GM19239 (cell line): ENCODE data around the gene TMEM132D.
"Not testable (repeated sequence)": the region's sequence is repeated elsewhere in the genome, so short reads cannot be mapped to it uniquely, and the experiment has no call there.

Experiments
- DNase-seq: peaks from one replicate; pipeline ENCODE4 v3.0.0; 2011; ENCODE audit warnings: low spot score; ENCODE audit not compliant: insufficient read length
- FAIRE-seq: peaks from 2 replicates; lab custom pipeline; 2011; peaks lifted over from hg19 to GRCh38; lab: Jason Lieb, UNC

The TMEM132D gene

GRCh38 chr12:129551441-129551840 is 352.4 kb downstream of the TMEM132D start:
- DNase-seq = no peak
- FAIRE-seq = no peak

GRCh38 chr12:129550353-129550752 is 353.5 kb downstream of the TMEM132D start:
- no peak for DNase-seq
- no peak for FAIRE-seq

- DNase-seq = no peak
- FAIRE-seq = no peak
Measured at GRCh38 chr12:129549656-129550055, 354.2 kb downstream of the TMEM132D start.

- not testable (repeated sequence) for DNase-seq, FAIRE-seq
Measured at GRCh38 chr12:129549020-129549419, 354.8 kb downstream of the TMEM132D start.

GRCh38 chr12:129544716-129545115 is 359.1 kb downstream of the TMEM132D start:
- no peak for DNase-seq
- no peak for FAIRE-seq

GRCh38 chr12:129540954-129541353 is 362.9 kb downstream of the TMEM132D start:
- DNase-seq = no peak
- no peak for FAIRE-seq

GRCh38 chr12:129540249-129540648 is 363.6 kb downstream of the TMEM132D start:
- DNase-seq (no peak), FAIRE-seq (no peak)

GRCh38 chr12:129538724-129539335 is 365.0 kb downstream of the TMEM132D start:
- not testable (repeated sequence) for DNase-seq, FAIRE-seq

GRCh38 chr12:129538137-129538536 is 365.7 kb downstream of the TMEM132D start:
- DNase-seq = no peak
- FAIRE-seq = no peak

- FAIRE-seq (no peak), DNase-seq (no peak)
Measured at GRCh38 chr12:129534966-129535750, 368.7 kb downstream of the TMEM132D start.

GRCh38 chr12:129532707-129533499 is 370.9 kb downstream of the TMEM132D start:
- no peak for FAIRE-seq
- no peak for DNase-seq

- FAIRE-seq = no peak
- no peak for DNase-seq
Measured at GRCh38 chr12:129532082-129532481, 371.7 kb downstream of the TMEM132D start.

- FAIRE-seq = no peak
- DNase-seq = no peak
Measured at GRCh38 chr12:129530984-129531383, 372.8 kb downstream of the TMEM132D start.

GRCh38 chr12:129530517-129530916 is 373.3 kb downstream of the TMEM132D start:
- DNase-seq = no peak
- FAIRE-seq = no peak

- FAIRE-seq (no peak), DNase-seq (no peak)
Measured at GRCh38 chr12:129527506-129527905, 376.3 kb downstream of the TMEM132D start.

- no peak for FAIRE-seq
- DNase-seq = no peak
Measured at GRCh38 chr12:129523621-129524020, 380.2 kb downstream of the TMEM132D start.

- no peak for FAIRE-seq
- no peak for DNase-seq
Measured at GRCh38 chr12:129520739-129521138, 383.1 kb downstream of the TMEM132D start.

- FAIRE-seq = no peak
Measured at GRCh38 chr12:129503802-129504201, 400.0 kb downstream of the TMEM132D start.

GRCh38 chr12:129496226-129496625 is 407.6 kb downstream of the TMEM132D start:
- DNase-seq (no peak), FAIRE-seq (no peak)

More at GRCh38 chr12:129503802-129504201, 400.0 kb downstream of the TMEM132D start:
- DNase-seq = no peak

- no peak for DNase-seq
- no peak for FAIRE-seq
Measured at GRCh38 chr12:129494766-129495165, 409.1 kb downstream of the TMEM132D start.

GRCh38 chr12:129494260-129494659 is 409.6 kb downstream of the TMEM132D start:
- FAIRE-seq = no peak
- no peak for DNase-seq
